Progenitor cell of endocrine pancreas (in vitro differentiated cells): ENCODE data around the gene NFAT5. TPM values are rescaled to one million over a fixed set of nuclear protein-coding genes. Genes with fewer than 3 reads are reported as not detected.
"Not testable (repeated sequence)": the region's sequence is repeated elsewhere in the genome, so short reads cannot be mapped to it uniquely, and the experiment has no call there.

Experiments
- DNase-seq: peaks from one replicate; pipeline ENCODE4 v3.0.0; 2021; ENCODE audit warnings: low spot score; ENCODE audit not compliant: unreplicated experiment
- H3K27ac Mint-ChIP-seq: 2 replicates; pipeline ENCODE4 v1.8.0; 2021; ENCODE audit warnings: mild to moderate bottlenecking, moderate library complexity, mixed read lengths
- H3K27me3 Mint-ChIP-seq: 2 replicates; pipeline ENCODE4 v1.8.0; 2021; ENCODE audit warnings: mixed read lengths
- H3K36me3 Mint-ChIP-seq: 2 replicates; pipeline ENCODE4 v1.8.0; 2022; ENCODE audit warnings: mixed read lengths; ENCODE audit not compliant: insufficient read depth
- H3K4me1 Mint-ChIP-seq: 2 replicates; pipeline ENCODE4 v1.8.0; 2021; ENCODE audit warnings: low read depth, mixed read lengths
- H3K4me3 Mint-ChIP-seq: 2 replicates; pipeline ENCODE4 v1.8.0; 2021; ENCODE audit warnings: low read depth, mild to moderate bottlenecking, moderate library complexity, mixed read lengths
- H3K9me3 Mint-ChIP-seq: 2 replicates; pipeline ENCODE4 v1.8.0; 2021; ENCODE audit warnings: low read depth, mixed read lengths
- CTCF ChIP-seq: fragments of 200-600 bp; sonication (generic); IDR thresholded peaks from one replicate; pipeline ENCODE4 v1.5.0; 2021; ENCODE audit warnings: antibody characterized with exemption, mild to moderate bottlenecking; ENCODE audit not compliant: unreplicated experiment
- total RNA-seq: library from RNA; stranded (reverse); gene quantifications from 2 replicates; pipeline ENCODE4 v1.2.1, GENCODE V29; 2021

Gene NFAT5
- total RNA-seq, 1 donor from 2014 or later = 41.2 TPM

- no peak overlapping the region for H3K27ac Mint-ChIP-seq
- H3K36me3 Mint-ChIP-seq = peaks cover 10% of the 10 kb centered on the region
- no peaks in the 10 kb centered on the region for H3K9me3 Mint-ChIP-seq
- TF ChIP-seq CTCF = no peak
- DNase-seq = no peak
- H3K4me3 Mint-ChIP-seq = no peak overlapping the region
- H3K4me1 Mint-ChIP-seq = no peaks in the 10 kb centered on the region
- H3K27me3 Mint-ChIP-seq = no peaks in the 10 kb centered on the region
These were observed 14.2 kb downstream of the NFAT5 start for GRCh38 chr16:69579783-69580481.

- DNase-seq = no peak
- H3K27me3 Mint-ChIP-seq = no peaks in the 10 kb centered on the region
These were observed 15.5 kb downstream of the NFAT5 start for GRCh38 chr16:69581297-69581696.

GRCh38 chr16:69584493-69584892 is 18.7 kb downstream of the NFAT5 start:
- H3K27ac Mint-ChIP-seq, H3K4me3 Mint-ChIP-seq, H3K4me1 Mint-ChIP-seq, DNase-seq, H3K27me3 Mint-ChIP-seq, H3K9me3 Mint-ChIP-seq: not testable (repeated sequence)
- peaks cover 14% of the 10 kb centered on the region for H3K36me3 Mint-ChIP-seq

More at GRCh38 chr16:69581297-69581696, 15.5 kb downstream of the NFAT5 start:
- no peak overlapping the region for H3K27ac Mint-ChIP-seq
- no peak for TF ChIP-seq CTCF
- no peaks in the 10 kb centered on the region for H3K4me1 Mint-ChIP-seq
- no peak overlapping the region for H3K4me3 Mint-ChIP-seq
- peaks cover 12% of the 10 kb centered on the region for H3K36me3 Mint-ChIP-seq
- H3K9me3 Mint-ChIP-seq = no peaks in the 10 kb centered on the region

- Mint-ChIP-seq H3K4me3 (no peak overlapping the region), H3K27ac (peak overlapping the region; percentile 73), H3K27me3 (no peaks in the 10 kb centered on the region), H3K36me3 (peaks cover 4% of the 10 kb centered on the region), H3K4me1 (peaks cover 10% of the 10 kb centered on the region), H3K9me3 (no peaks in the 10 kb centered on the region)
- TF ChIP-seq CTCF = no peak
- DNase-seq = no peak
These were observed 23.9 kb downstream of the NFAT5 start for GRCh38 chr16:69589434-69590269.

GRCh38 chr16:69590590-69590989 is 24.8 kb downstream of the NFAT5 start:
- DNase-seq = no peak
- H3K36me3 Mint-ChIP-seq = peaks cover 4% of the 10 kb centered on the region
- no peak overlapping the region for H3K4me3 Mint-ChIP-seq
- H3K27ac Mint-ChIP-seq = no peak overlapping the region
- H3K27me3 Mint-ChIP-seq = no peaks in the 10 kb centered on the region
- no peaks in the 10 kb centered on the region for H3K9me3 Mint-ChIP-seq
- H3K4me1 Mint-ChIP-seq = peaks cover 13% of the 10 kb centered on the region
- no peak for TF ChIP-seq CTCF
